GM21619 (cell line): ENCODE data around the gene GALR2.
A peak's percentile ranks its signal among the peaks of the same experiment; 100 is the strongest.

ENCODE experiments used
- ATAC-seq: cut with Tn5 transposase; IDR thresholded peaks from one replicate; pipeline ENCODE4 v1.9.1; 2021; ENCODE audit not compliant: unreplicated experiment

GALR2 gene

GRCh38 chr17:76092526-76093413, 18.2 kb downstream of the GALR2 start:
- ATAC-seq = no peak

- ATAC-seq = no peak
These were observed 19.5 kb downstream of the GALR2 start for GRCh38 chr17:76094046-76094445.

- no peak for ATAC-seq
These were observed 21.4 kb downstream of the GALR2 start for GRCh38 chr17:76095943-76096342.

- ATAC-seq = no peak
These were observed 23.2 kb downstream of the GALR2 start for GRCh38 chr17:76097716-76098295.

- no peak for ATAC-seq
These were observed 28.3 kb downstream of the GALR2 start for GRCh38 chr17:76102944-76103273.

- ATAC-seq = peak; percentile 68
These were observed 28.9 kb downstream of the GALR2 start, which contains the start of gene EXOC7 for GRCh38 chr17:76103274-76104139. EXOC7 (minus strand) TSS chr17:76103787; CDS start chr17:76103692, 95 bp downstream.

GRCh38 chr17:76104140-76104895, 29.7 kb downstream of the GALR2 start:
- no peak for ATAC-seq

GRCh38 chr17:76104896-76105231, 30.3 kb downstream of the GALR2 start:
- ATAC-seq = no peak

- no peak for ATAC-seq
These were observed 32.1 kb downstream of the GALR2 start for GRCh38 chr17:76106703-76107102.

GRCh38 chr17:76107509-76107908, 32.9 kb downstream of the GALR2 start:
- ATAC-seq = no peak

GRCh38 chr17:76111956-76112355, 37.4 kb downstream of the GALR2 start:
- ATAC-seq = no peak

- no peak for ATAC-seq
These were observed 40.7 kb downstream of the GALR2 start for GRCh38 chr17:76115138-76115754.

- no peak for ATAC-seq
These were observed 45.1 kb downstream of the GALR2 start for GRCh38 chr17:76119409-76120371.

GRCh38 chr17:76120658-76121008, 46.1 kb downstream of the GALR2 start:
- ATAC-seq = no peak

GRCh38 chr17:76121932-76122430, 47.4 kb downstream of the GALR2 start:
- ATAC-seq = no peak

GRCh38 chr17:76122431-76123190, 48.0 kb downstream of the GALR2 start:
- ATAC-seq = no peak

GRCh38 chr17:76123191-76123499, 48.6 kb downstream of the GALR2 start:
- ATAC-seq = no peak

- ATAC-seq = no peak
These were observed 49.4 kb downstream of the GALR2 start for GRCh38 chr17:76123749-76124581.
